ENCODE measurements around the gene ATP6V0E2.

ATP6V0E2 gene

DNA sequence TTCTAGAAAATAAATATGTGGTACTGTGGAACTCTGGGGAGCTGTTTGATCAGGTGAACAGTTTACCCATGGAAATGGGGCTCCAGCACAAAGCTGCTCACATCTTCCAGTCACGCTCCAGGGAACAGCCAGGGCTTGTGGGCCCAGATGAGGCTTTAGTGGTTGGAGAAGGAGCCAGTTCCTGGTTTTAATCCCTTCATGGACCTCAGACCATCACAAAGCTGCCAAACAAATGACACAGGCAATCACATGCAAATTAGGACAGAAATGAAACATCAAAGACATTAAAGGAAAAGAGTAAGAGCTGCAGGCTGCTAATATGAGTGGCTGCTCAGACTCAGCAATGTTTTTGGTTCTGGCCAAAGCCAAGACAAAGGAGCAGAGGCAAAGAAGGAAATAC is 2.2 kb upstream of the ATP6V0E2 start:
- Histone ChIP-seq H3K9me3 (ENCODE audit: control insufficient read depth, insufficient read depth, low read length) (no peaks in the 10 kb centered on the region), H3K27me3 (ENCODE audit: control insufficient read depth, insufficient read depth, low read length) (peaks cover 22% of the 10 kb centered on the region), H3K36me3 (ENCODE audit: control insufficient read depth, insufficient read depth, low read length) (peaks cover 6% of the 10 kb centered on the region; the same call in 1 of the 2 replicates), H3K4me1 (ENCODE audit: control insufficient read depth, insufficient read depth, low read length) (peaks cover 11% of the 10 kb centered on the region), H3K9ac (ENCODE audit: low read depth, low read length) (no peak overlapping the region), H3K27ac (ENCODE audit: low read depth, low read length) (no peak overlapping the region), H3K4me3 (ENCODE audit: low read depth, low read length) (no peak overlapping the region)

DNA sequence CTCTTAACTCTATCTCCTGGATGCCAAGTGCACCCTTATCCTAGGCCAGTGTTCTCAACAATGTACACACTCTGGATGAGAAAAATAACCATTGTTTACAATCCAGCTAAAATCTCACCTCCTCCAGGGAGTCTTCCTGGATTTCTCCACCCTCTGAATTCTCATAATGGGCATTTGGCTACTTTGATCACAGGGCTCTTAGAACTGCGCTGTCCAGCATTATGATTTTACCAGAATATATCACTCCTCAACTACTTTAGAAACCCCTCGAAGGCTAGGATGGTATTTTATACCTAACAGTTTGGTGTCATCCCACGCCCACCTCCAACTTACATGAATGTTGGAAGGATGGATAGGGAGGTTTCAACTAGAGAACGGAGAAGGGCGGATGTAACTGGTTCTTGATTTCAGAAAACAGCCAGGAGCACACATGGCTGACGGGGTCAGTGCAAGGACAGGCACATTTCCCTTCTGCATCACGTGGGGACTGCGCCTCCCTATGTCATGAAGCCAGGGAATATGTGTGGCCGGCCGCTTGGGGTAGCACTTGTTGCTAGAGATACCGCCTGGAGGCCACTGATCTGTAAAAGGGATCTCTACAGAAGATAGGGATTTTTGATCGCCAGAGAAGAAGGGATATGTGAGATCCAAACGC is 1.2 kb upstream of the ATP6V0E2 start:
- Histone ChIP-seq H3K27ac (ENCODE audit: low read depth, low read length) (no peak overlapping the region), H3K9me3 (ENCODE audit: control insufficient read depth, insufficient read depth, low read length) (no peaks in the 10 kb centered on the region), H3K27me3 (ENCODE audit: control insufficient read depth, insufficient read depth, low read length) (peaks cover 22% of the 10 kb centered on the region), H3K9ac (ENCODE audit: low read depth, low read length) (no peak overlapping the region), H3K4me1 (ENCODE audit: control insufficient read depth, insufficient read depth, low read length) (peaks cover 11% of the 10 kb centered on the region), H3K4me3 (ENCODE audit: low read depth, low read length) (peak overlapping the region; percentile 70), H3K36me3 (ENCODE audit: control insufficient read depth, insufficient read depth, low read length) (peaks cover 6% of the 10 kb centered on the region; the same call in 1 of the 2 replicates)

DNA sequence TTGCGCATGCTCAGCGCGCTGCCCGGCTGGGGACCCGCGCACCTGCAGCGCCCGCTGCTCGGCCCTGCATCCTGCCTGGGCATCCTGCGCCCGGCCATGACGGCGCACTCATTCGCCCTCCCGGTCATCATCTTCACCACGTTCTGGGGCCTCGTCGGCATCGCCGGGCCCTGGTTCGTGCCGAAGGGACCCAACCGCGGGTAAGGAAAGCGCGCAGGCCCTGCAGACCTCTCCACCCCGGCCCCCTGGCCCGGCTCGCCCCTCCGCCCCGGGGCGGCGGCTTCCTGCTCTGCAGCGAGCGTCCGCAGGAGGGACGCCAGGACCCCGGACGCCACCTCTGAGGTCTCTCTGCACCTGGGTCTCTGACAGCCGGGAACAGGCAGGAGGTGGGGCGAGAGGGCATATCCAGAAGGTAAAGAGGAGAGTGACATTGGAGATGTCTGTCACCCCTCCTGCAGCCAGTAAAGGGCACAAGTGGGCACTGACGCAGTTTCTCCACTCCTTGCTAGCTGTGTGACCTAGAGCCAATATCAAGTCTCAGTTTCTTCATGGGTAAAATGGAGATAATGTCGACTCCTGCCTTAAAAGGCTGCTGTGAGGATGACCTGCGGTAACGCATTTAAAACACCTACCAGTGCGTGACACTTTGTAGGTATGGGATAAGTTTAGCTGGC is 338 bp downstream of the ATP6V0E2 start:
- Histone ChIP-seq H3K27me3 (ENCODE audit: control insufficient read depth, insufficient read depth, low read length) (peaks cover 22% of the 10 kb centered on the region), H3K4me1 (ENCODE audit: control insufficient read depth, insufficient read depth, low read length) (peaks cover 11% of the 10 kb centered on the region), H3K27ac (ENCODE audit: low read depth, low read length) (no peak overlapping the region), H3K9ac (ENCODE audit: low read depth, low read length) (no peak overlapping the region), H3K36me3 (ENCODE audit: control insufficient read depth, insufficient read depth, low read length) (peaks cover 6% of the 10 kb centered on the region; the same call in 1 of the 2 replicates), H3K9me3 (ENCODE audit: control insufficient read depth, insufficient read depth, low read length) (no peaks in the 10 kb centered on the region), H3K4me3 (ENCODE audit: low read depth, low read length) (peak overlapping the region; percentile 70)

DNA sequence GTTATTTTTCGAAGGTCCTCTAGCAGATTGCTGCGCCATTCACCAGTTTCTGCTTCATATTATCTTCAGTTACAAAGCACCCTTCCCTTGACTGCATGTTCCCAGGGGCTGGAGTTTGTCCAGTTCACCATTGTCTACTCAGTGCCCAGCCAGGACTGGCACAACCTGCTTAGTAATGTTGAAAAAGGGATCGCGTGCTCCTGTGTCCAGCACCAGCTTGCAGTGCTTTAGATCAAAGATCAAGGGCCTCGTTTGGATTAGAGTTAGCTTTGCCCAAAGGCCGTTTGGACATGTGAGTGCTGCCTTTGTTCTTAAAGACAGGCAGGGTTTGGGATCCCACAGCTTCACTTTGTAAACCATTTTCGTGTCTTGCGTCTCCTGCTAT is 867 bp downstream of the ATP6V0E2 start:
- Histone ChIP-seq H3K36me3 (ENCODE audit: control insufficient read depth, insufficient read depth, low read length) (peaks cover 5% of the 10 kb centered on the region; the same call in 1 of the 2 replicates), H3K9ac (ENCODE audit: low read depth, low read length) (no peak overlapping the region), H3K27me3 (ENCODE audit: control insufficient read depth, insufficient read depth, low read length) (peaks cover 22% of the 10 kb centered on the region), H3K9me3 (ENCODE audit: control insufficient read depth, insufficient read depth, low read length) (no peaks in the 10 kb centered on the region), H3K27ac (ENCODE audit: low read depth, low read length) (no peak overlapping the region), H3K4me3 (ENCODE audit: low read depth, low read length) (peak overlapping the region; percentile 70), H3K4me1 (ENCODE audit: control insufficient read depth, insufficient read depth, low read length) (peaks cover 11% of the 10 kb centered on the region)

DNA sequence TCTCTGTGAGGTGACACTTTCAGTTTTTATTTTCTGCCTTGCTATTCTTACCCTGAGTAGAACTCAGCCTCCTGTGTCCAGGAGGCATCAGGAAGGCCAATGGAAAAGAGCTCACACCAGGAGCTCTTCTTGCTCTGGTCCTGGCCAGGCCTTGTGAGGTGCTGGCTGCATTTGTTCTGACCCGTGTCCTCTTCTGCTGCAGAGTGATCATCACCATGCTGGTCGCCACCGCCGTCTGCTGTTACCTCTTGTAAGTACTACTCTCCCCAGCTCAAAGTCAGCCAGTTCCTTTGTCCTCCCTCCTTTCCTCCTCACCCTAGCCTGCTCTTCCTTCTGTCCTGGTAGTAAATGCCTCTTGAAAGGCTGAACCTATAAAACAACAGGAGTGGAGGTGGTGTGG is 1.6 kb downstream of the ATP6V0E2 start:
- Histone ChIP-seq H3K9ac (ENCODE audit: low read depth, low read length) (no peak overlapping the region), H3K4me3 (ENCODE audit: low read depth, low read length) (no peak overlapping the region), H3K27ac (ENCODE audit: low read depth, low read length) (no peak overlapping the region)

DNA sequence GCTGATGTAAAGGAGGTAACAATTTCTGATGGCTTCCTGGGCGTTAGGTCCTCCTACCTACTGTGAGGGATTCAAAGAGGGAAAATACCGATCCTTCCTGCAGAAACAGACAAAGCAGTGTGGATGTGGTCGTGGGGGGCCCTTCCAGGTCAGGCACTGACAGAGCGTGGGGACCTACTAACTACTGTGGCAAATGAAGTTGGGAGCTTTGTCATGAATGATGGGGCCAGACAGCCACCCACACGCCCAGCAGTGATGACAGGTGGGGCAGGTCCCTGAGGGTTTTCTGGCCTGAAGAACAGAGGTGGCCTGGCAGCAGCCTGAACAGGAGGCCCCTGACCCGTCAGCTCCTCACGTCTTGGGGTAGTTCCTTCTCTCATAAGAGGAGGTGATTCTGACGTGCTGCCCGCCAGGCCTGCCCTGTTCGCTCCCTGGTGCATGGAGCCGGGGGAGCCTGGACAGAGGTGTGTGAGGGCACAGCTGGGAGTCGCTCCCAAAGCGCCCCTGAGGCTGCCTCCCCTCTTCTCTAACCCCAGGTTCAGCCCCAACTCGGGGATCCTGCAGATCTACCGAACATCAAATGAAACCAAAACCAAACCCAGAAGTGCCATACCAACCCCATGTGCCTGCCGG is 4.2 kb downstream of the ATP6V0E2 start:
- Histone ChIP-seq H3K36me3 (ENCODE audit: control insufficient read depth, insufficient read depth, low read length) (no peaks in the 10 kb centered on the region), H3K9ac (ENCODE audit: low read depth, low read length) (no peak overlapping the region), H3K27ac (ENCODE audit: low read depth, low read length) (no peak overlapping the region), H3K9me3 (ENCODE audit: control insufficient read depth, insufficient read depth, low read length) (no peaks in the 10 kb centered on the region), H3K4me3 (ENCODE audit: low read depth, low read length) (no peak overlapping the region), H3K4me1 (ENCODE audit: control insufficient read depth, insufficient read depth, low read length) (peaks cover 5% of the 10 kb centered on the region), H3K27me3 (ENCODE audit: control insufficient read depth, insufficient read depth, low read length) (peaks cover 17% of the 10 kb centered on the region)

More for the DNA sequence above, 1.6 kb downstream of the ATP6V0E2 start:
- no peaks in the 10 kb centered on the region for H3K9me3 ChIP-seq (ENCODE audit: control insufficient read depth, insufficient read depth, low read length)
- peaks cover 11% of the 10 kb centered on the region for H3K4me1 ChIP-seq (ENCODE audit: control insufficient read depth, insufficient read depth, low read length)
- H3K36me3 ChIP-seq (ENCODE audit: control insufficient read depth, insufficient read depth, low read length) = no peaks in the 10 kb centered on the region
- peaks cover 22% of the 10 kb centered on the region for H3K27me3 ChIP-seq (ENCODE audit: control insufficient read depth, insufficient read depth, low read length)

DNA sequence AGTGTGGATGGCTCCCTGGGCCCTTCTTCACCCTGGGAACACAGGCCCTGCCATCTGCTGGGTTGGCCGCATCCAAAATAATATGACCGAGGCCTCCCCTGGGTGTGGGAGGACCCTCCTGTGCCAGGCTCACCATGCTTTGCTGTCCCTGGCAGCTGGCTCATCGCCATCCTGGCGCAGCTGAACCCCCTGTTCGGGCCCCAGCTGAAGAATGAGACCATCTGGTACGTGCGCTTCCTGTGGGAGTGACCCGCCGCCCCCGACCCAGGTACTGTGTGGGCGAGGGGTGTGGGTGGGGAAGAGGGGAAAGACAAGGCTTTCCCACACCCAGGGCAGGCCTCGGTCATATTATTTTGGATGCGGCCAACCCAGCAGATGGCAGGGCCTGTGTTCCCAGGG is 4.8 kb downstream of the ATP6V0E2 start:
- H3K9me3 ChIP-seq (ENCODE audit: control insufficient read depth, insufficient read depth, low read length) = no peaks in the 10 kb centered on the region
- H3K4me1 ChIP-seq (ENCODE audit: control insufficient read depth, insufficient read depth, low read length) = peaks cover 5% of the 10 kb centered on the region
- peaks cover 17% of the 10 kb centered on the region for H3K27me3 ChIP-seq (ENCODE audit: control insufficient read depth, insufficient read depth, low read length)
- H3K9ac ChIP-seq (ENCODE audit: low read depth, low read length) = no peak overlapping the region
- no peaks in the 10 kb centered on the region for H3K36me3 ChIP-seq (ENCODE audit: control insufficient read depth, insufficient read depth, low read length)
- no peak overlapping the region for H3K4me3 ChIP-seq (ENCODE audit: low read depth, low read length)
- no peak overlapping the region for H3K27ac ChIP-seq (ENCODE audit: low read depth, low read length)

DNA sequence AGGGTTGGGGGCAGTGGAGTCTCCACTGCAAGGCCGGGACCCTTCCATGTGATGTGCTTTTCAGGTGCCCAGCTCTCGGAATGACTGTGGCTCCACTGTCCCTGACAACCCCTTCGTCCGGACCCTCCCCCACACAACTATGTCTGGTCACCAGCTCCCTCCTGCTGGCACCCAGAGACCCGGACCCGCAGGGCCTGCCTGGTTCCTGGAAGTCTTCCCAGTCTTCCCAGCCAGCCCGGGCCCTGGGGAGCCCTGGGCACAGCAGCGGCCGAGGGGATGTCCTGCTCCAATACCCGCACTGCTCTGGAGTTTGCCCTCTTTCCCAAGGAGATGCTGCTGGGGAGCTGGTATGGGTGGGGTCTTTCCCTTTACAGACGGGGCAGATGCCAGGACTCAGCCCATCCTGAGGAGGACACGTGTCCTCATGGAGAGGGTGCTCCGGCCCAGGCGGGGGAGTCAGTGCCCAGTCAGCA is 5.5 kb downstream of the ATP6V0E2 start:
- no peak overlapping the region for H3K27ac ChIP-seq (ENCODE audit: low read depth, low read length)
- peaks cover 3% of the 10 kb centered on the region for H3K4me1 ChIP-seq (ENCODE audit: control insufficient read depth, insufficient read depth, low read length)
- peaks cover 14% of the 10 kb centered on the region for H3K27me3 ChIP-seq (ENCODE audit: control insufficient read depth, insufficient read depth, low read length)
- H3K4me3 ChIP-seq (ENCODE audit: low read depth, low read length) = no peak overlapping the region
- no peaks in the 10 kb centered on the region for H3K9me3 ChIP-seq (ENCODE audit: control insufficient read depth, insufficient read depth, low read length)
- H3K9ac ChIP-seq (ENCODE audit: low read depth, low read length) = no peak overlapping the region
- H3K36me3 ChIP-seq (ENCODE audit: control insufficient read depth, insufficient read depth, low read length) = no peaks in the 10 kb centered on the region

DNA sequence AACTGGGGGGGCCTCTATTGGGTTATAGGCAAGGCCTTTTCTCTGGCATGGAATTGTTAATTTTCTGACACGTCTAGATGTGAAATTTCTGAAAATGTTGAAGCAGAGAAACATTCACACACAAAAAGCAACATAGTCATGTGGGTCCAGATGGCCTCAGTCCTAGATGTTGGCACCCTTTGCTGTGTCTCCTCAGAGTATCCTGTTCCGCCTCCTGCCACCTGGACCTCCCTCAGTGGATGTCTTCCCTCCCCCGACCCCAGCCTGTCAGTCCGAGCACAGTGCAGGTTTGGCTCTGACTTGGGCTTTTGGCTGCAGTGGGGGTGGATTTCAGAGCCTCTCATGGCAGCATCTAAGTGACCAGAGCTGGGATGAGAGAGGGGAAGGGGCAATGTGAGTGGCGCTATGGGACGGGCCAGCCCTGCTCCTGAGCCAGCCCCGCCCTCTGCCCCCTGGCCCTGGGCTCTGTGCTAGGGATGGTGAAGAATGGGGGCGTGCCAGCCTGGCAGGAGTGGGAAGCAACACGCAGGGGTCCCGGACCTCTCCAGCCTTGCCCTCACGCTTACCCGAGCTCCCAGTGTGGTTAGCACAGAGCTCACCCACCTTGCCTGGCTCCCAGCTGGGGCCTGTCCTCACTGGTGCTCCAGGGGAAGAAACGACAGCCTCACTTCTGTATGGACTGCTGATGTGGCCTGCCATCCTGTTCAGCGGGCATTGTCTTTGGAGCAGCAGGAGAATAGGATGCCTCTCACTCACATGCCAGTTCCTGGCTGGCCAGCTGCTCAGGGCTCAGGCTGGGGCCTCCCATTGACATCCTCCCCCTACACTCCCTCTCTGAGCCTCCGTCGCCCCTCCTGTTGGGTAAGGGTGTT is 6.2 kb downstream of the ATP6V0E2 start:
- Histone ChIP-seq H3K27me3 (ENCODE audit: control insufficient read depth, insufficient read depth, low read length) (peaks cover 7% of the 10 kb centered on the region), H3K27ac (ENCODE audit: low read depth, low read length) (no peak overlapping the region), H3K36me3 (ENCODE audit: control insufficient read depth, insufficient read depth, low read length) (no peaks in the 10 kb centered on the region), H3K4me1 (ENCODE audit: control insufficient read depth, insufficient read depth, low read length) (peaks cover 4% of the 10 kb centered on the region), H3K4me3 (ENCODE audit: low read depth, low read length) (no peak overlapping the region), H3K9ac (ENCODE audit: low read depth, low read length) (no peak overlapping the region), H3K9me3 (ENCODE audit: control insufficient read depth, insufficient read depth, low read length) (no peaks in the 10 kb centered on the region)

DNA sequence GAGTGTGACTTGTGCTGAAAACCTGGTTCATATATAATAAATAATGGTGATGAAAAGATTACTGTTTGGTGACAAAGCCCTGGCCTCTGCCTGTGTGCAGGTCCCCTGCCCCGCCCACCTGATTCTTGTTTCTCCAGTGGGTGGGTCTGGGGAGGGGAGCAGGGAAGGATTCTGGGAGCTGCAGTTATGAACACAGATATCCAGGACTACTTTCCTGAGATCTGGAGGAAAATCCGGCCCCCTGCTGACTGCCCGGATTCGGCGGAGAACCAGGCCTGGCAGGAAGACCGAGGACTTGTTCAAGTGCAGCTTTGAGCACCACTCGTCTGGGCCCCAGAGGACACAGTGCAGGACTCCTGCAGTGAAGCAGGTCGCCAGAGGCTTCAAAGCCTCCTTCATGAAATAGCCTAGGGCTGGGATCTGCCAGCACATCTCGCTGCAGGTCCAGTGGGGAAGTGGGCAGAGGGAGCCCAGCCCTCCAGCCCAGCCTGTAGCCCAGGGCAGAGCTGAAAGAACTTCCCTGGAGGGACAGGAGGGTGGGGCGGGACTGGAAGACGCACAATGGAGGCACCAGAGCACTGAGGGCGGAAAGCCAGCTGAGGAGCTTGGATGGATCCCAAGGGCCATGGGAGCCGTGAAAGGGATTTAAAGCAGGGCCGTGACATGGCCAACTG is 7.0 kb downstream of the ATP6V0E2 start:
- Histone ChIP-seq H3K36me3 (ENCODE audit: control insufficient read depth, insufficient read depth, low read length) (no peaks in the 10 kb centered on the region), H3K9me3 (ENCODE audit: control insufficient read depth, insufficient read depth, low read length) (no peaks in the 10 kb centered on the region), H3K9ac (ENCODE audit: low read depth, low read length) (no peak overlapping the region), H3K27ac (ENCODE audit: low read depth, low read length) (no peak overlapping the region), H3K4me1 (ENCODE audit: control insufficient read depth, insufficient read depth, low read length) (peaks cover 12% of the 10 kb centered on the region), H3K4me3 (ENCODE audit: low read depth, low read length) (no peak overlapping the region), H3K27me3 (ENCODE audit: control insufficient read depth, insufficient read depth, low read length) (no peaks in the 10 kb centered on the region; the same call in 1 of the 2 replicates)
